Trophoblast cell (in vitro differentiated cells and primary cell): ENCODE measurements around the gene STAB1.

Experiments
- DNase-seq, 2 donors: peaks; one replicate each; pipeline ENCODE4 v3.0.0-alpha.2; 2016
- H2AFZ ChIP-seq: 2 replicates; pipeline ENCODE4 v1.6.1; 2013; ENCODE audit warnings: low read length, moderate library complexity, mild to moderate bottlenecking; ENCODE audit not compliant: insufficient read depth, poor library complexity
- H2AK5ac ChIP-seq: 2 replicates; pipeline ENCODE4 v1.6.1; 2013; ENCODE audit warnings: mild to moderate bottlenecking, low read length
- H2BK120ac ChIP-seq: 2 replicates; pipeline ENCODE4 v1.6.1; 2013; ENCODE audit warnings: low read length, mild to moderate bottlenecking, moderate library complexity; ENCODE audit not compliant: insufficient read depth, poor library complexity
- H2BK12ac ChIP-seq: 2 replicates; pipeline ENCODE4 v1.6.1; 2013; ENCODE audit warnings: mild to moderate bottlenecking, low read length, moderate library complexity
- H2BK5ac ChIP-seq: 2 replicates; pipeline ENCODE4 v1.6.1; 2013; ENCODE audit warnings: low read length, low read depth, moderate library complexity, mild to moderate bottlenecking; ENCODE audit not compliant: poor library complexity
- H3K14ac ChIP-seq: 2 replicates; pipeline ENCODE4 v1.6.1; 2013; ENCODE audit warnings: mild to moderate bottlenecking, low read length
- H3K18ac ChIP-seq: 2 replicates; pipeline ENCODE4 v1.6.1; 2013; ENCODE audit warnings: mild to moderate bottlenecking, low read length
- H3K23ac ChIP-seq: 2 replicates; pipeline ENCODE4 v1.6.1; 2013; ENCODE audit warnings: low read length
- H3K27ac ChIP-seq: 2 replicates; pipeline ENCODE4 v1.5.1; 2013; ENCODE audit warnings: low read depth, mild to moderate bottlenecking, inconsistent platforms, low read length, moderate library complexity
- H3K27me3 ChIP-seq: 2 replicates; pipeline ENCODE4 v1.6.1; 2013; ENCODE audit warnings: inconsistent platforms, mild to moderate bottlenecking, low read length, moderate library complexity; ENCODE audit not compliant: insufficient read depth
- H3K36me3 ChIP-seq, 2 experiments: 1 replicate in 1 of 2; 2 replicates in 1 of 2; pipeline ENCODE4 v1.6.1; 2013; ENCODE audit warnings: low read length in 2 of 2, mild to moderate bottlenecking in 2 of 2, moderate library complexity in 1 of 2; ENCODE audit not compliant: insufficient read depth in 2 of 2, control insufficient read depth in 1 of 2
- H3K4ac ChIP-seq: 2 replicates; pipeline ENCODE4 v1.6.1; 2013; ENCODE audit warnings: low read depth, mild to moderate bottlenecking, low read length, moderate library complexity
- H3K4me1 ChIP-seq, 2 experiments: 1 replicate in 1 of 2; 2 replicates in 1 of 2; pipeline ENCODE4 v1.6.1; 2013; ENCODE audit warnings: low read length in 2 of 2, mild to moderate bottlenecking in 2 of 2, moderate library complexity in 1 of 2; ENCODE audit not compliant: insufficient read depth in 2 of 2, control insufficient read depth in 1 of 2
- H3K4me2 ChIP-seq: 2 replicates; pipeline ENCODE4 v1.6.1; 2013; ENCODE audit warnings: inconsistent platforms, mild to moderate bottlenecking, low read length, moderate library complexity
- H3K4me3 ChIP-seq: 2 replicates; pipeline ENCODE4 v1.5.1; 2013; ENCODE audit warnings: mild to moderate bottlenecking, low read depth, low read length, inconsistent platforms
- H3K79me1 ChIP-seq: one replicate; pipeline ENCODE4 v1.6.1; 2013; ENCODE audit warnings: low read length
- H3K79me2 ChIP-seq: 2 replicates; pipeline ENCODE4 v1.6.1; 2013; ENCODE audit warnings: low read length, mild to moderate bottlenecking; ENCODE audit not compliant: control insufficient read depth, insufficient read depth, poor library complexity
- H3K9ac ChIP-seq: 2 replicates; pipeline ENCODE4 v1.6.1; 2013; ENCODE audit warnings: mild to moderate bottlenecking, low read length
- H3K9me3 ChIP-seq: 2 replicates; pipeline ENCODE4 v1.6.1; 2013; ENCODE audit warnings: low read depth, mild to moderate bottlenecking, control low read depth, inconsistent platforms, low read length; ENCODE audit not compliant: insufficient read depth
- H4K12ac ChIP-seq: 2 replicates; pipeline ENCODE4 v1.6.1; 2013; ENCODE audit warnings: low read depth, mild to moderate bottlenecking, low read length, moderate library complexity
- H4K8ac ChIP-seq: 2 replicates; pipeline ENCODE4 v1.6.1; 2013; ENCODE audit warnings: low read depth, mild to moderate bottlenecking, low read length, moderate library complexity
- H4K91ac ChIP-seq: one replicate; pipeline ENCODE4 v1.6.1; 2013; ENCODE audit warnings: low read depth, mild to moderate bottlenecking, low read length, moderate library complexity
- WGBS: extraction: QIAGEN DNeasy Blood & Tissue Kit; methylation state at CpG from one replicate; pipeline ENCODE4 v1.1.7; 2013; ENCODE audit warnings: missing lambda C conversion rate; ENCODE audit not compliant: insufficient read length, insufficient coverage; ENCODE audit errors: extremely low coverage; 5-methylcytosine and 5-hydroxymethylcytosine counted together

Gene STAB1

DNA sequence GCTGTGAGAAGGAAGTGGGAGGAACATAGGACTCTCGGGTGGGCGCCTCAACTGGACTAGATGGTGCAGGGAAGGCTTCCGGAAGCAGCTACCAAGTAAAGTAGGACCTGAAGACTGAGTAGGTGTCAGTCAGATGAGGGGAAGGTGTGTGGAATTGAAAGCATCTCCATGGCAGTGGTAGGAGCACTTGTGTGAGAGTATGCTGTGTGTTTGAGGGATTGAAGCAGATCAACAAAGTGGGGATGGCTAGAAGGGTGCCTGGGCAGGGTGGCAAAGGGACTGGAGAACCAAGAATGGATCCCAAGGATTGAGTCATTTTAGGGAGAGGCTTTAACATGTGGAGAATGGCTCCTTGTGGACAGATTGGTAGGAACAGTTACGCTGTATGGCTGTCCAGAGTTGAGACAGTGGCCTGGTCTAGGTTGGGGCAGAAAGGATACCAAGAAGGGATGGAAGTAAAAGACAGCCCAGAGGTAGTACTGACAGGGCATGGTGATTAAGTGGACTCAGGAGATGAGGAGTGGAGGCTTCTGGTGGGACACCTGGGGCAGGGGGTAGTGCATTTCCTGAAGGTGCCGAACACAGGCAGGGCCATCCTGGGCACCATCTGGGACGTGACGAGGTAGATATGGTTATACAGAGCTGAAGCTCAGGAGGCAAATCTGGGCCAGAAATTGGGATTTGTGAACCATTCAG, 42.7 kb downstream of the STAB1 start:
- Histone ChIP-seq H3K27me3 (no peaks in the 10 kb centered on the region), H2AFZ (no peak overlapping the region), H3K4me2 (peak overlapping the region; percentile 79), H3K4me3 (peak overlapping the region; percentile 32), H3K9me3 (peaks cover 2% of the 10 kb centered on the region), H4K12ac (no peak overlapping the region), H3K23ac (no peak overlapping the region), H3K27ac (no peak overlapping the region), H2BK120ac (no peak overlapping the region), H4K8ac (no peak overlapping the region), H2BK12ac (no peak overlapping the region), H3K79me1 (peaks cover 17% of the 10 kb centered on the region), H2BK5ac (no peak overlapping the region), H3K9ac (no peak overlapping the region), H3K18ac (peak overlapping the region; percentile 33), H3K36me3 (peaks cover 8 to 13% of the 10 kb centered on the region in 2 experiments), H4K91ac (no peak overlapping the region), H3K4me1 (peaks cover 17 to 22% of the 10 kb centered on the region in 2 experiments), H3K79me2 (peaks cover 23% of the 10 kb centered on the region), H2AK5ac (no peak overlapping the region), H3K14ac (peak overlapping the region; percentile 22), H3K4ac (peak overlapping the region; percentile 80)
- no CpG with 5 or more reads among the region's 7 CpGs for WGBS
- no peak for DNase-seq

DNA sequence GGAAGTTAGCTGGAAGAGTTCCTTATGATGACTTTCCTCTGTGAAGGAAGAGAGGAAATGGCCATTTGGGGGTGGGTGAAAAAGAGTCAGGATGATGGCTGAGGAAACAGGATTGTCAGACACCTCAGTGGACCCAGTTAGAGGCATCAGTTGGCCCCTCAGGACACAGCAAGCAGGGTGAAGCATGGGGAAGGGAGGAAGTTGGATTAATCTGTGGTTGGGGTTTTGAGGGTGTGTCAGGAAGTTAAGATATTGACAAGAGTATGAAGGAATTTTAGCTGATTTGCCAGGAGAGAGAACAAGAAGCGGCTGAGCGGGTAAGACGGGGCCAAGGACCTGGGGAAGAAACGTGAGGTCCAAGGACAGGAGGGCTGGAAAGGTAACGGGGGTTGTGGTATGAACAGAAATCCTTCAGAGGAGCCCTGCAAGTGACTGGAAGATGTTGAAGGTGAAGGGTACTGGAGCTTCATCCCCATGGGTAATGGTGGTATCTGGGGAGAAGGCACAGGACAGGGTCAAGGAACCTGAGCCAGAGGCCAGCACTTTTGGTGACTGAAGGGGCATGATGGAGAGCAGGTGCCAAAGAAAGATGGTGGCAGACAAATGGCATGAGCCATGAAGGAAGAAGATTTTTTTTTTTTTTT, 44.0 kb downstream of the STAB1 start:
- peak overlapping the region; percentile 34 for H3K4ac ChIP-seq
- no peak overlapping the region for H3K4me2 ChIP-seq
- H3K14ac ChIP-seq: no peak overlapping the region
- no peak overlapping the region for H3K27ac ChIP-seq
- no peak overlapping the region for H2AK5ac ChIP-seq
- H3K9ac ChIP-seq: peak overlapping the region; percentile 35
- H2AFZ ChIP-seq: no peak overlapping the region
- H3K4me1 ChIP-seq: peaks cover 16 to 22% of the 10 kb centered on the region in 2 experiments
- no peak overlapping the region for H3K4me3 ChIP-seq
- peaks cover 8 to 13% of the 10 kb centered on the region in 2 experiments for H3K36me3 ChIP-seq
- no CpG with 5 or more reads among the region's 5 CpGs for WGBS
- H4K12ac ChIP-seq: no peak overlapping the region
- H2BK5ac ChIP-seq: no peak overlapping the region
- no peak overlapping the region for H2BK120ac ChIP-seq
- H2BK12ac ChIP-seq: no peak overlapping the region
- H3K18ac ChIP-seq: peak overlapping the region; percentile 54
- H3K79me2 ChIP-seq: peaks cover 14% of the 10 kb centered on the region
- H4K91ac ChIP-seq: no peak overlapping the region
- DNase-seq: no peak
- H3K9me3 ChIP-seq: peaks cover 2% of the 10 kb centered on the region
- no peaks in the 10 kb centered on the region for H3K27me3 ChIP-seq
- H4K8ac ChIP-seq: no peak overlapping the region
- no peak overlapping the region for H3K23ac ChIP-seq
- H3K79me1 ChIP-seq: peaks cover 8% of the 10 kb centered on the region

DNA sequence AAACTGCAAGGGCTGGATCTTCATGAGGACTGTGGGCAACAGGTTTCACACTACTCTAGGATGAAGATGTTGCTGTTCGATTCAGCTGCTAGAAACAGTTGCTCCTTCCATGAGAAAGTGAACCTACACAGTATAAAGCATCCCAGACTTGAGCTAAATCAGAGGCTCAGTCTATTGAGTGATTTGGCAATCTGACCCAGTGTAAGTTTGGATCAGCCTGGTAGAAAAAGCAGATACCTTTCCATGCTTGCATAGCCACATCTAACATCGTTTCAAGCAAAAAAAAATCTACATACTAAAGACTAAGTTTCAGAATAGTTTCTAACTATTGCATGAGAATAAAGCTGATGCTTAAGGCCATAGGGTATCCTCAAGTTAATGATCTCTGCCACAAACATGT, 45.9 kb downstream of the STAB1 start:
- WGBS: no CpG with 5 or more reads among the region's 2 CpGs
- Histone ChIP-seq H3K4me1 (peaks cover 10 to 15% of the 10 kb centered on the region in 2 experiments), H4K12ac (no peak overlapping the region), H3K9me3 (peaks cover 2% of the 10 kb centered on the region), H3K18ac (no peak overlapping the region), H3K4ac (no peak overlapping the region), H3K9ac (no peak overlapping the region), H3K4me2 (no peak overlapping the region), H4K91ac (no peak overlapping the region), H3K36me3 (peaks cover 11 to 19% of the 10 kb centered on the region in 2 experiments), H2AK5ac (no peak overlapping the region), H3K27ac (no peak overlapping the region), H3K79me1 (peaks cover 5% of the 10 kb centered on the region), H2BK12ac (no peak overlapping the region), H3K4me3 (no peak overlapping the region), H3K14ac (no peak overlapping the region), H2BK120ac (no peak overlapping the region), H3K23ac (no peak overlapping the region), H3K79me2 (peaks cover 12% of the 10 kb centered on the region), H2BK5ac (no peak overlapping the region), H4K8ac (no peak overlapping the region), H3K27me3 (no peaks in the 10 kb centered on the region), H2AFZ (no peak overlapping the region)
- DNase-seq: no peak

DNA sequence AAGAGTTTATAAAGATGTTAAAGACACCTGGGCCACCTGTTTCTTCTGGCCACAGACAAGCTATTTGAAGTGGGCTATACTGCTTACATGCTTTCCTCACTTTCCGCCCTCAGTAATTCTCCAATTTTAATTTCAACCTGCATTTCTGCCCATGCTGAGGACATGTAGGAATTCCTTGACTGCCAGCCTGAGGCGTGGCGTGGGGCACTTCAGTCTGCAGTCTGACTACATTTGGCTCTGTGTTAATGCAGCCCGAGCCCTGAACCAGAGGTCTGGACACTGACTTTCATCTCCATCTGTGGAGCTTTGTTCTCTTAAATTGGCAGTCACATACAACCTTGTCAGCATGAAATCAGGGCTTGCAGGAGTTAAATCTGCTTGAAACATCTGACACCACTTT, 49.8 kb downstream of the STAB1 start:
- no CpG with 5 or more reads among the region's 4 CpGs for WGBS

More for the DNA sequence above, 49.8 kb downstream of the STAB1 start:
- H3K14ac ChIP-seq: no peak overlapping the region
- H3K4me3 ChIP-seq: no peak overlapping the region
- no peaks in the 10 kb centered on the region for H3K79me2 ChIP-seq
- no peaks in the 10 kb centered on the region for H3K4me1 ChIP-seq
- no peak overlapping the region for H2BK12ac ChIP-seq
- H4K91ac ChIP-seq: no peak overlapping the region
- no peak overlapping the region for H3K4me2 ChIP-seq
- H4K12ac ChIP-seq: no peak overlapping the region
- no peaks in the 10 kb centered on the region for H3K27me3 ChIP-seq
- no peak overlapping the region for H3K9ac ChIP-seq
- no peak overlapping the region for H3K18ac ChIP-seq
- peaks cover 15 to 22% of the 10 kb centered on the region in 2 experiments for H3K36me3 ChIP-seq
- no peak overlapping the region for H2AFZ ChIP-seq
- DNase-seq: no peak
- no peak overlapping the region for H4K8ac ChIP-seq
- no peak overlapping the region for H2BK5ac ChIP-seq
- H3K9me3 ChIP-seq: no peaks in the 10 kb centered on the region
- no peak overlapping the region for H2AK5ac ChIP-seq
- H3K4ac ChIP-seq: no peak overlapping the region
- no peak overlapping the region for H3K27ac ChIP-seq
- H3K79me1 ChIP-seq: no peaks in the 10 kb centered on the region
- no peak overlapping the region for H2BK120ac ChIP-seq
- H3K23ac ChIP-seq: no peak overlapping the region
